ENCODE measurements around the gene SYNE2.

SYNE2 gene

DNA sequence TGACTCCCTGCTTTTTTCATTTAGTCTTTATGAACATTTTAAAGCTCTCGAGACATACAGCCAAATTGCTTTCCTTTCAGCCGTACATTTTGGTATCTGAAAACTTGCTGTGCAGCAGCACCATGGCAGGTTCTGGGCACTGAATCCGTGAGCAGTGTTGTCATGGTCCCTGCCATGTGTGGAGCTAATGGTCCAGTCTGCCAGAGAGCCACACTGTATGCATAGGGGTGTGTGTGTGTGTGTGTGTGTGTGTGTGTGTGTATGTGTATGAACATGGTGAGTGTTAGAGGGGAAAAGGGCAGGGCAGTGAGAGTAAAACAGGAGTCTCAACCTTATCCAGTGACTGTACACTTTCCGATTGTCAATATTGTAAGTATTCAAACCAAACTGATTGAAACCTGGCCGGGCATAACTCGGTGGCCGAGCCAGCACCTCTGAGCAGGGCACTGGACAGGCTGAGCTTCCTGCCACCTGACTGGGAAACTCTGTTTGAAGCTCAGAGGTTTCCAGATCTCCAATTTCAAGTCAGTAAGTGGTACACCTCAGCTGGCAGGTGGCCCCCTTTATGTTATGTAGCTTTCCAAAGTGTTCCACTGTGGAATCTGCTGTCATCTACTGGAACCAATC lies 331.4 kb downstream of the SYNE2 start:
- Histone ChIP-seq H3K9me3 (replicated peaks in 1 of 11) (peaks cover 5 to 23% (median 13%) of the 10 kb centered on the region in 11 experiments; a peak in 18 of 22 replicates), H3K36me3 (peaks cover 5 to 60% (median 32%) of the 10 kb centered on the region in 11 experiments; a peak in 21 of 22 replicates), H3K27ac (no peak overlapping the region), H3K9ac (no peak overlapping the region), H3K4me2 (no peak overlapping the region), H3K4me3 (no peak overlapping the region), H3K27me3 (no peaks in the 10 kb centered on the region), H4K20me1 (no peaks in the 10 kb centered on the region), H3K4me1 (no peaks in the 10 kb centered on the region)
- TF ChIP-seq Cebpa-rat (IDR thresholded peaks at IDR 0.05): no peak

DNA sequence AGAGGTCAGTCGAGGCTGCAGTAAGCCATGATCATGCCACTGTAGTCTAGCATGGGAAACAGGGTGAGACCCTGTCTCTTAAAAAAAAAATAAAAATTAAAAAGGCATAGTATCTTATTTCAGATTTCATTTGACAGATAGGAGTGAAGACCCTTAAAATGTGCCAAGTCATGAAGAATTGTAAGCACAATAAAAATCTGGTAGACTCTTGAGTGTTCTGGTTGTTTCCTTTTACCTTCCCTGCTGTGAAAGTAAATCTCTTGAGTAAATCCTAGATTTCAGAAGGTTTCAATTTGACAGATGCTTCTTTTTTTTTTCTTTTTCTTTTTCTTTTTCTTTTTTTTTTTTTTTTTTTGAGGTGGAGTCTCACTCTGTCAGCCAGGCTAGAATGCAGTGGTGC lies 332.4 kb downstream of the SYNE2 start:
- H3K27ac ChIP-seq: no peak overlapping the region
- peaks cover 12 to 64% (median 35%) of the 10 kb centered on the region in 11 experiments; a peak in 21 of 22 replicates for H3K36me3 ChIP-seq
- H3K27me3 ChIP-seq: no peaks in the 10 kb centered on the region
- H3K4me2 ChIP-seq: no peak overlapping the region
- TF ChIP-seq Cebpa-rat (IDR thresholded peaks at IDR 0.05): no peak
- H4K20me1 ChIP-seq: no peaks in the 10 kb centered on the region
- no peaks in the 10 kb centered on the region for H3K4me1 ChIP-seq
- no peak overlapping the region for H3K9ac ChIP-seq
- peaks cover 5 to 23% (median 13%) of the 10 kb centered on the region in 11 experiments; a peak in 18 of 22 replicates for H3K9me3 ChIP-seq (replicated peaks in 1 of 11)
- no peak overlapping the region for H3K4me3 ChIP-seq

DNA sequence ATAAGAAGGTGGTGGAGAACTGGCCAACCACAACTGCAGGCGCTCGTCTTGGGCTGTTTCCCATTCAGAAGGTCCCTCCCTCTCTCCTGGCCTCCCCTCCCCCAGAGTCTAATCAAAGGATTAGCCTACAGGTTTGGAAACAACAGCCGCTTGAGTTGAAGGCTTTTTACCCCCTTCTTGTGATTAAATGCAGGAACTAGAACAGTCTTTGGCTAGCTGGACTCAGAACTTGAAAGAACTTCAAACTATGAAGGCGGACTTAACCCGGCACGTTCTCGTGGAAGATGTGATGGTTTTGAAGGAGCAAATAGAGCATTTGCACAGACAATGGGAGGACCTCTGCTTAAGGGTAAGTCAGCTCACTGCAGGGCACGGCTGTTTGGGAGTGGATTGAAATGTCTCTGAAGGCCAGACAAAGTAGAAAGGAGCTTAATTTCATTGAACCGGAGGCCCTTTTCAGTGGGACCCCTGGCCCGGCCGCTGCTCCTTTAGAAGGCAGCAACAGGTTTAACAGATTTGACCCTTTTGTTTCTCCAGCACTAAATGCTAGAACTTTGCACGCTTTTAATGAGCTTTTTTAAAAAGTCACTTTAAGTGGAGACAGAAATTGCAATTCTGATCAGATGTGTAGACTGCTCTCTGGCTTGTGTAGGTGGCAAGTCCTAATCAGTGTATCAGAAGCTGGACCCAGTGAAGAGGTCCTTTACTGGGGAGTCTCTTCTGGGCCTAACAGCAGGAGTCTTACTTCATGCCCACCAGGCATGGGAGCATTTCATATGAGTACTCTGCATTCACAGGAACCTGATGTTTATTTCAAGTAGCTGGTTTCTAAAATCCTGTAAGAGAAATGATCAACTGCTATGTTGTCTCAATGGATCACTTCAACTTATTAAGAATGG lies 333.7 kb downstream of the SYNE2 start:
- Histone ChIP-seq H3K4me2 (no peak overlapping the region), H3K9ac (no peak overlapping the region), H3K36me3 (peaks cover 9 to 61% (median 37%) of the 10 kb centered on the region in 11 experiments; a peak in 21 of 22 replicates), H3K4me1 (no peaks in the 10 kb centered on the region), H3K27me3 (no peaks in the 10 kb centered on the region), H3K9me3 (replicated peaks in 1 of 11) (peaks cover 5 to 23% (median 13%) of the 10 kb centered on the region in 11 experiments; a peak in 18 of 22 replicates), H3K4me3 (no peak overlapping the region), H4K20me1 (no peaks in the 10 kb centered on the region), H3K27ac (no peak overlapping the region)
- no peak for TF ChIP-seq Cebpa-rat (IDR thresholded peaks at IDR 0.05)

DNA sequence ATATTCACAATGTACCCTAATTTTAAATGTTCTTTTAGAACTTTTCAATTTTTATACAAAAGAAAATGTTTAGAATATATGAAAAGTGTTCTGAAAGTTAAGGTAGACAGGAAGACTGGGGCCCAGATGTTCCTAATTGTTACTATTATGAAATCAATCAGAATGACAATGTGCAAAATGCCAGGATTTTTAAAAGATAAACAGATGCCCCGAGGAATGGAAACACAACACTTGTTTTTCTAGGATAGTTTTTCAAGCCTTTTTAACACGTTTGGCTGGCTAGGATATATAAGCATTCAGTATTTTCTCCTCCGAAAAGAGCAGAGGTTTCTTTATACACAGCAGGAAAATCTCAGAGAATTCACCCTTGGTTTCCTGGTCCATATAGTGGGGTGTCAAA lies 334.5 kb downstream of the SYNE2 start:
- peaks cover 5 to 23% (median 13%) of the 10 kb centered on the region in 11 experiments; a peak in 18 of 22 replicates for H3K9me3 ChIP-seq (replicated peaks in 1 of 11)
- no peak overlapping the region for H3K4me2 ChIP-seq
- no peak overlapping the region for H3K9ac ChIP-seq

DNA sequence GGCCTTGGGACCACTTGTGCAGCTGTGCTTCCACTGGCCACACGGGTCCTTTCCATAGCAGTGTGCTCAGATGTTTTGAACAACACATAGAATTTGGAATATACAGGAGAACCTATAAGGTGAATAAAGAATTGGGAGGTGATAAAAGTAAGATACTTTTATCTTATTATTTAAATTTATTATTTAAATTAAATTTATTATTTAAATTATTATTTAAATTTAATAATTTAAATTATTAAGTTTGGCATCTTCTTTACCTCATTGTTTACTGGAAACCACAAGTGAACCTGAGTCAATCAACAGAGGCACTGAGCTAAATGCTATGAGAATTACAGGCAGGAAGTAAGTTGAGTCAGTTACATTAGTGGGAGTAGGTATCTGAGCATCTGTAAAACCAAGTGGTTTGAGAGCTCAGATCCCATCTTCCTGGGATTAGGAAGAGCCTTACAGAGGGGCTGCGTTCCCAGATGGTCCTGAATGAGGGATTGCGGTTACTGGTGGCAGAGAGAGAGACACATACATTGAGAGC lies 338.2 kb downstream of the SYNE2 start:
- H3K4me1 ChIP-seq: no peaks in the 10 kb centered on the region
- H3K4me3 ChIP-seq: no peak overlapping the region
- H3K27me3 ChIP-seq: no peaks in the 10 kb centered on the region
- no peaks in the 10 kb centered on the region for H4K20me1 ChIP-seq
- H3K36me3 ChIP-seq: peaks cover 8 to 52% (median 25%) of the 10 kb centered on the region in 11 experiments; a peak in 19 of 22 replicates
- H3K9me3 ChIP-seq (replicated peaks in 1 of 11): no peaks in the 10 kb centered on the region
- TF ChIP-seq Cebpa-rat (IDR thresholded peaks at IDR 0.05): no peak
- H3K9ac ChIP-seq: no peak overlapping the region
- H3K4me2 ChIP-seq: no peak overlapping the region
- H3K27ac ChIP-seq: no peak overlapping the region

More for the DNA sequence above, 334.5 kb downstream of the SYNE2 start:
- Histone ChIP-seq H3K27ac (no peak overlapping the region), H3K4me1 (no peaks in the 10 kb centered on the region), H4K20me1 (no peaks in the 10 kb centered on the region), H3K27me3 (no peaks in the 10 kb centered on the region), H3K36me3 (peaks cover 8 to 61% (median 37%) of the 10 kb centered on the region in 11 experiments; a peak in 21 of 22 replicates), H3K4me3 (no peak overlapping the region)
- TF ChIP-seq Cebpa-rat (IDR thresholded peaks at IDR 0.05): no peak

DNA sequence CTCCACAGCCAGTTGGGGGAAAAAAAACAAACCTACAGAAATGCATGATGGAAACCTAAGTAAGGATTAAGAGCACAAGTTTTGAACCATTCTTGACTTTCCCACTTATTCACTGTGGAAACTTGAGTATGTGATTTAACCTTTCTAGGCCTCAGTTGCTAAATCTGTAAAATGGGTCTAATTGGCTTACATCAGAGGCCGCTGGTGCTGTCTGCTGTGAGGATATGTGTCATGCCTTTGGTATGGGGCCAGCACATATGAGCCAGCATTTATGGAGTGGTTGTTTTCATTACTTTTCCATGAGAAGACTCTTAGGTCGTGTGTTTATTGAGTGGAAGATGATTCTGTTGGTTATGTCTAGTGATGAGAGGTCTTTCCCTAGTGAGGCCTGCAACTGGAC lies 339.0 kb downstream of the SYNE2 start:
- TF ChIP-seq Cebpa-rat (IDR thresholded peaks at IDR 0.05): no peak

DNA sequence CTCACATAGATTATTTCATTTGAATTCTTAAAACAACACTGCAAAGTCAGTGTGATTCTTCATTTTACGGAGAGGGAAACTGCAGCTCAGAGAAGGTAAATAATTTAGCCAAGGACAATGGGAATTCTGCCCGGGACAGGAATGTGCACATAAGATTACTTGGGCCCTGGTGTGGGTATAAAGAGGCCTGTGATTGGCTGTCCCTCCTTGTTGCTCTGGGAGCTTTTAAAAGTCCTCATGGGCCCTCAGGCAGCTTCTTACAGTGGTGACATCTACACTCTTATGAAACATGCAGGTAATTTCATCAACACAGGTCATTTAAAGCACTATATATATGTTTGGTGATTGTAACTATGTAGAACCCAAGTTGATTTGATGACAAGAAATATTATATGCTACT lies 341.0 kb downstream of the SYNE2 start:
- no peak overlapping the region for H3K9ac ChIP-seq
- H3K4me1 ChIP-seq: peaks cover 0 to 6% (median 0%) of the 10 kb centered on the region in 10 experiments; a peak in 1 of 20 replicates
- no peaks in the 10 kb centered on the region for H3K27me3 ChIP-seq
- no peak overlapping the region for H3K4me2 ChIP-seq
- no peak for TF ChIP-seq Cebpa-rat (IDR thresholded peaks at IDR 0.05)
- H3K4me3 ChIP-seq: no peak overlapping the region
- H3K9me3 ChIP-seq (replicated peaks in 1 of 11): no peaks in the 10 kb centered on the region
- H3K27ac ChIP-seq: no peak overlapping the region
- no peaks in the 10 kb centered on the region; a peak in 1 of 22 replicates for H4K20me1 ChIP-seq
- H3K36me3 ChIP-seq: peaks cover under 1 to 42% (median 20%) of the 10 kb centered on the region in 11 experiments; a peak in 17 of 22 replicates

More for the DNA sequence above, 339.0 kb downstream of the SYNE2 start:
- Histone ChIP-seq H3K36me3 (peaks cover 8 to 52% (median 25%) of the 10 kb centered on the region in 11 experiments; a peak in 19 of 22 replicates), H4K20me1 (no peaks in the 10 kb centered on the region), H3K27ac (no peak overlapping the region), H3K9me3 (replicated peaks in 1 of 11) (no peaks in the 10 kb centered on the region), H3K4me1 (peaks cover 0 to 2% (median 0%) of the 10 kb centered on the region in 10 experiments; a peak in 1 of 20 replicates), H3K27me3 (no peaks in the 10 kb centered on the region), H3K4me2 (no peak overlapping the region), H3K4me3 (no peak overlapping the region), H3K9ac (no peak overlapping the region)

DNA sequence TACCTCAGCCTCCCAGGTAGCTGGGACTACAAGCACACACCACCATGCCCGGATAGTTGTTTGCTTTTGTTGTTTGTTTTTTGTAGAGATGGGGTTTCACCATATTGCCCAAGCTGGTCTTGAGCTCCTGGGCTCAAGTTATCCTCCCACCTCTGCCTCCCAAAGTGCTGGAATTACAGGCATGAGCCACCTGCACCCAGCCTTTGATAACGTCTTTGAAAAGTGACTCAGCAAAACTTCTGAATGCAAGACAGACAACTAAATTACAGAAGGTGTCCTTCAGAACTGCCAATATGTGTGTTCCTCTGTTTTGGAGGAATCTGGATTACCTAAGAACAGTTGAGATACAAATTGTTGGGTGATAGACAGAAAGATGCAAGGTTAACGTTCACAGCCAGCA lies 341.6 kb downstream of the SYNE2 start:
- H3K27me3 ChIP-seq: no peaks in the 10 kb centered on the region
- no peak overlapping the region for H3K4me3 ChIP-seq
- peaks cover 0 to 36% (median 14%) of the 10 kb centered on the region in 11 experiments; a peak in 16 of 22 replicates for H3K36me3 ChIP-seq
- no peaks in the 10 kb centered on the region; a peak in 1 of 22 replicates for H4K20me1 ChIP-seq
- H3K4me2 ChIP-seq: no peak overlapping the region
- no peak overlapping the region for H3K9ac ChIP-seq
- peaks cover 0 to 6% (median 0%) of the 10 kb centered on the region in 10 experiments; a peak in 1 of 20 replicates for H3K4me1 ChIP-seq
- no peak for TF ChIP-seq Cebpa-rat (IDR thresholded peaks at IDR 0.05)
- no peak overlapping the region for H3K27ac ChIP-seq
- H3K9me3 ChIP-seq (replicated peaks in 1 of 11): no peaks in the 10 kb centered on the region

DNA sequence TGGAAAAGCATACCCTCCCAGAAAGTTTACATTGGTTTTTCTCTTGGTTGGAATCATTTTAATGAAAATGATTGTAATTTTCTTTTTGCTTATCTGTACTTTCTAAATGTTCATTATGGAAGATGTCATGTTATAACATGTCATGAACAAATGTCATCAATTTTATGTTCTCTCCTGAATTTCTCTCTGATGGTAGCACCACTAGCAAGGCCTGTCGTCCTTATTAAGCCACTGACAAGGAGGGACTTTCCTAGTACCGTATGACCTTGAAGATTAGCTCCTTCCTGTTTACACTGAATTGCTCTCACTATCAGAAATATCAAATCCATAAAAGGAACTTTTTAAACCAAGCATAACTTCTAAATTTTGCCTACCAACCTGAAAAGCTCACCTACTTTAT lies 342.4 kb downstream of the SYNE2 start:
- Histone ChIP-seq H3K9me3 (replicated peaks in 1 of 11) (no peaks in the 10 kb centered on the region), H3K9ac (no peak overlapping the region), H3K27ac (no peak overlapping the region), H3K4me2 (no peak overlapping the region), H4K20me1 (no peaks in the 10 kb centered on the region; a peak in 1 of 22 replicates), H3K36me3 (peaks cover 0 to 28% (median 13%) of the 10 kb centered on the region in 11 experiments; a peak in 14 of 22 replicates), H3K4me1 (peaks cover 0 to 6% (median 0%) of the 10 kb centered on the region in 10 experiments; a peak in 1 of 20 replicates), H3K27me3 (no peaks in the 10 kb centered on the region), H3K4me3 (no peak overlapping the region)
- TF ChIP-seq Cebpa-rat (IDR thresholded peaks at IDR 0.05): no peak
